Measurements from ENCODE around the gene ZNF260.
A peak's percentile ranks its signal among the peaks of the same experiment; 100 is the strongest.
"Not testable (repeated sequence)": the region's sequence is repeated elsewhere in the genome, so short reads cannot be mapped to it uniquely, and the experiment has no call there.

ZNF260 gene

GRCh38 chr19:36528194-36528920 is at the start of gene ZNF260:
ZNF260 (minus strand) TSS chr19:36528271; CDS start chr19:36515238, 13,033 bp downstream.
- peak; percentile 88 for DNase-seq

- DNase-seq: no peak
Measured at GRCh38 chr19:36577271-36577996, 49.4 kb upstream of the ZNF260 start.

DNA sequence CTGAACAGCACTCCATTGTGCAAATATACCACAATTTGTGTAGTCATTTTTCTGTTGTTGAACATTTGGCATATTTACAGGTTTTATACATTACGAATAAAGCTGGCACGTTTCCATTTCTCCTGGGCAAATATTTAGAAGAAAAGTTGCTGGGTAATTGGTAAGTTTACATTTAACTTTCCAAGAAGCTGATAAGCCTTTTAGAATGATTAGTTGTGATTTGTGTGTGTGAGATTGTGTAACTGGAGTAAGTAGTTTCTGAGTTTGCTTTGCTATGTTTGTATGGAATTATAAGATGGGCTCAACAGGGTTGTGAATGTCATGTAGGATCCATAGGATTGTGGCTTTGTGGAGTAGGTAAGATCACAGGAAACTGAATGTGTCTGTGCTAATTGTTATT is 46.7 kb upstream of the ZNF260 start:
- DNase-seq: no peak

GRCh38 chr19:36573895-36574720 is 46.0 kb upstream of the ZNF260 start:
- peak; percentile 9 for DNase-seq

GRCh38 chr19:36573020-36573894 is 45.2 kb upstream of the ZNF260 start, which contains the start of gene ZNF529:
ZNF529 (minus strand) TSS chr19:36573292; CDS start chr19:36572346, 946 bp downstream.
- peak; percentile 90 for DNase-seq

- no peak for DNase-seq
Measured at GRCh38 chr19:36572593-36573019, 44.5 kb upstream of the ZNF260 start.

GRCh38 chr19:36564391-36564790 is 36.3 kb upstream of the ZNF260 start:
- DNase-seq: no peak

DNA sequence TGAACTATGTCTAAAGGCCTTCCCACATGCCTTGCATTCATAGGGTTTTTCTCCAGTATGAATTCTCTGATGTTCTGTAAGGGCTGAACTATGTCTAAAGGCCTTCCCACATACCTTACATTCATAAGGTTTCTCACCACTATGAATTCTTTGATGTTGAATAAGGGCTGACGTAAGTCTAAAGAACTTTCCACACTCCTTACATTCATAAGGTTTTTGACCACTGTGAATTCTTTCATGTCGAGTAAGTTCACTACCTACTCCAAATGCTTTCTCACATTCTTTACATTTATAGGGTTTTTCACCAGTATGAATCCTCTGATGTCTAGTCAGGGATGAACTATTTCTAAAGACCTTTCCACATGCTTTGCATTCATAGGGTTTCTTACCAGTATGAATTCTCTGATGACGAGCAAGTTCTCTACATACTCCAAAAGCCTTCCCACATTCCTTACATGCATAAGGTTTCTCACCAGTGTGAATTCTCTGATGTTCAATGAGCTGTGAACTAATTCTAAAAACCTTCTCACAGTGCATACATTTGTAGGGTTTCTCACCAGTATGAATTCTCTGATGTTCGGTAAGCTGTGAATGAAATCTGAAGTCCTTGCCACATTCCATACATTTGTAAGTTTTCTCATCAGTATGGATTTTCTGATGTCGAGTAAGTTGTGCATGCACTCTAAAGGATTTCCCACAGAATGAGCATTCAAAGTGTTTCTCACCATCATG is 19.1 kb upstream of the ZNF260 start:
- DNase-seq: no peak

- DNase-seq: no peak
Measured at GRCh38 chr19:36528921-36529518, 949 bp upstream of the ZNF260 start.

DNA sequence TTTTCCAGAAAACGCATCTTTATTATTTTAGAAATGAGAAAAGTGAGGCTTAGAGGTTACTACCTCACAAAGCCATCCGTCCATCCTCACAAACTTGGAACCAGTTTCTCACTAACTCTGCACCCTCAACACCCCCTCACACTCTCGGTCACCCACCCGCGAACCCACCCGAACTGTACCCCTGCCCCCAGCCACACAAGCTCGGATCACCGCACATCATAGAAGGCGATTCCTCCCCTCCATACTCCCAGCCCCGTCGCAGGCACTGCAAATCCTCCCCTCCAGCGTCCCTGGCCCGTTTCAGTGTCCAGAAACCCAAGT is 238 bp downstream of the ZNF260 start:
- no peak for DNase-seq

GRCh38 chr19:36527341-36527740 is 730 bp downstream of the ZNF260 start:
- DNase-seq: no peak

GRCh38 chr19:36526581-36526980 is 1.5 kb downstream of the ZNF260 start:
- no peak for DNase-seq

DNA sequence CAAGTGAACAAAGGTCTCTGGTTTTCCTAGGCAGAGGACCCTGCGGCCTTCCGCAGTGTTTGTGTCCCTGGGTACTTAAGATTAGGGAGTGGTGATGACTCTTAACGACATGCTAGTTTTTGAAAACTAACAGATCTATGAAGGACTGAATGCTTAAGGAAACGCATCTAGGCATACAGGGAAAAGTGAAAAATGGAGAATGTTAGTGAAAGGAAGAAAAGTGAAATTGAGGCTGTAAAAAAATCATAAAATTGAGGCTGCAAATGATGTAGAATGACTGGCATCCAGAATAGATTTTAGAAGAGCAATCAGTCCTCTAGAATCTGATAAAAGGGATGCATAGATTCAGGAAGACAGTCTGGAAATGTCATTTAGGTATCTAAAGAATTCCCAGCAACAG is 3.5 kb downstream of the ZNF260 start:
- DNase-seq: no peak

DNA sequence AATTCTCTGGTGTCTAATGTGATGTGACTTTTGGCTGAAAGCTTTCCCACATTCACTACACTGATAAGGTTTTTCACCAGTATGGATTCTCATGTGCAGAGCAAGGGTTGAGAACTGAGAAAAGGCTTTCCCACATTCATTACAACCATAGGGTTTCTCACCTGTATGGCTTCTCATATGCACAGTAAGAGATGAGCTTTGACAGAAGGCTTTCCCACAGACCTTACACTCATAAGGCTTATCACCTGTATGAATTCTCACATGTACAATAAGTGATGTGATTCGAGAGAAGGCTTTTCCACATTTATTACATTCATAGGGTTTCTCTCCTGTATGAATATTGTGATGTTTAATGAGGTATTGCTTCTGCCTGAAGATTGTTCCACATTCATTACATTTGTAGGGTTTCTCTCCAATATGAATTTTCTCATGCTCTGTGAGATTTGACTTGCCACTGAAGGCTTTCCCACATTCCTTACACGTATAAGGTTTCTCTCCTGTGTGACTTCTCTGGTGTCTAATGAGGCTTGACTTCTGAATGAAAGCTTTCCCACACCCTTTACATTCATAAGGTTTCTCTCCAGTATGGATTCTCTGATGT is 14.0 kb downstream of the ZNF260 start:
- no peak for DNase-seq

DNA sequence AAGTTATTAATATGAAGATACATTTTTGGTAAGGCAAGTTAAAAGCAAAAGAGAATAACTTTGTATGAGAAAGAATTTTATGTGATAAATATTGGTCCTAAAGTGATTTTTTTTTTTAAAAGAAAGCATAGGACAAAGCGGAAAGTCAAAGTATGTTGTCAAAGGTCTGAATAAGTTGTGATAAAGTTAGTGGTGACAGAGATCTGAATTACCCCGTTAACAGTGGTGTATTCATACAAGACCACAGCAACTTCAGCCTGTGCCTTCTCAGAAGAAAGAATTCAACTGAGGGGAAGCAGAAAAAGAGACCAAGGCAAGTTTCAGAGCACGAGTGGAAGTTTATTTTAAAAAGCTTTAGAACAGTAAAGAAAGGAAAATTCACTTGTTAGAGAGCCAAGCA is 19.7 kb downstream of the ZNF260 start:
- DNase-seq: no peak

DNA sequence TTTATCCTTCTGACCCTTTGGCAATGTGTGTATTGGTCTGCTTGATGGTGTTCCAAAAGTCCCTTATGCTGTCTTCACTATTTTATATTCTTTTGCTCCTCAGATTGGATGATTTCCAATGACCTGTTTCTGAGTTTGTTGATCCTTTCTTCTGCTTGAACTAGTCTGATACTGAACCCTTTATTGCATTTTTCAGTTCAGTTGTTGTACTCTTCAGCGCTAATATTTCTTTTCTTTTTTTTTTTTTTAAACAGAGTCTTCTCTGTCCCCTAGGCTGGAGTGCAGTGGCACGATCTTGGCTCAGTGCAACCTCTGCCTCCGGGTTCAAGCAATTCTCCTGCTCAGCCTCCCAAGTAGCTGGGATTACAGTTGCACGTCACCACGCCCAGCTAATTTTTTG is 26.1 kb downstream of the ZNF260 start:
- no peak for DNase-seq

GRCh38 chr19:36497001-36497400 is 31.1 kb downstream of the ZNF260 start:
- DNase-seq: no peak

GRCh38 chr19:36492689-36493453 is 35.2 kb downstream of the ZNF260 start:
- DNase-seq: peak; percentile 49

DNA sequence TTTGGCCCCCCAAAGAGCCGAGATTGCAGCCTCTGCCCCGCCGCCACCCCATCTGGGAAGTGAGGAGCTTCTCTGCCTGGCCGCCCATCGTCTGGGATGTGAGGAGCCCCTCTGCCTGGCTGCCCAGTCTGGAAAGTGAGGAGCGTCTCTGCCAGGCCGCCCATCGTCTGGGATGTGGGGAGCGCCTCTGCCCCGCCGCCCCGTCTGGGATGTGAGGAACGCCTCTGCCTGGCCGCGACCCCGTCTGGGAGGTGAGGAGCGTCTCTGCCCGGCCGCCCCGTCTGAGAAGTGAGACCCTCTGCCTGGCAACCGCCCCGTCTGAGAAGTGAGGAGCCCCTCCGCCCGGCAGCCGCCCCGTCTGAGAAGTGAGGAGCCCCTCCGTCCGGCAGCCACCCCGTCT is 37.2 kb downstream of the ZNF260 start:
- not testable (repeated sequence) for DNase-seq

GRCh38 chr19:36489920-36490415 is 38.1 kb downstream of the ZNF260 start:
- peak; percentile 98 for DNase-seq
